Nephron (organoid): Measurements from ENCODE around the gene GPC1.
A peak's percentile ranks its signal among the peaks of the same experiment; 100 is the strongest.

Source experiments
- H3K27ac Mint-ChIP-seq, 3 experiments: 2 replicates each; pipeline ENCODE4 v1.8.0; 2020; ENCODE audit warnings: mixed read lengths in 3 of 3, mild to moderate bottlenecking in 2 of 3, moderate library complexity in 1 of 3
- H3K27me3 Mint-ChIP-seq: 2 replicates; pipeline ENCODE4 v1.8.0; 2021; ENCODE audit warnings: low read depth, mild to moderate bottlenecking, moderate library complexity, mixed read lengths
- H3K36me3 Mint-ChIP-seq: 2 replicates; pipeline ENCODE4 v1.8.0; 2020; ENCODE audit warnings: low read depth, mixed read lengths
- H3K4me1 Mint-ChIP-seq: 2 replicates; pipeline ENCODE4 v1.8.0; 2020; ENCODE audit warnings: mixed read lengths
- H3K4me3 Mint-ChIP-seq, 3 experiments: 2 replicates each; pipeline ENCODE4 v1.8.0; 2020; ENCODE audit warnings: mild to moderate bottlenecking in 3 of 3, mixed read lengths in 3 of 3, moderate library complexity in 2 of 3
- H3K9me3 Mint-ChIP-seq: 2 replicates; pipeline ENCODE4 v1.8.0; 2020; ENCODE audit warnings: mixed read lengths
- TF ChIP-seq, protein P1 (sequence below), 3 experiments: fragments of 200-600 bp; sonication (generic); IDR thresholded peaks; one replicate each; pipeline ENCODE4 v1.5.0; 2021; ENCODE audit warnings: antibody characterized with exemption in 3 of 3; ENCODE audit not compliant: unreplicated experiment in 3 of 3

Gene GPC1

DNA sequence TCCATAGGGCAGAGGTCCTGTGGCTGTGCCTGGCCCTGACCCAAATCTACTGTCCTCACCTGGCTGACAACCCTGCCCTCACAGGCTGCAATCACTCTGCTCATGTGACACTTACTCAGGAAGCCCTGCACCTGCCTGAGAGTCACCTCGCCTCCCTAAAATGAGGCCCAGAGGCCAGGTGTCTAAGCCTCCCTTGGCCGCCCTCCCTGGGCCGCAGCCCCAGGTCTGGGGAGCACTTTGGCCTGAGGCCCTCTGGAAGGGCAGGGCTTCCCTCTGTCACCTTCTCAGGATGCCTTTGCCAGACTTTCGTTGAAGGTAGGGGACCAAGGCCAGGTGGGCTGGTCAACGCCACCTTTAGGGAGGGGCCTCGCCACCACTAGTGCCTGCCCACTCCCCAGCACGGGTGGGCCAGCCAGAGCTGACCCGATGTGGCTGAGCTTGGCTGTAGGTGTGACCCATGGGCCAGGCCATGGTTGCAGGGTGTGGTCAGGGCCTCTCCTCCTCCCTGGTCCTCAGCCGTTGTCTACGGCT is 6.1 kb upstream of the GPC1 start:
- H3K27me3 Mint-ChIP-seq, result peaks cover 3% of the 10 kb centered on the region
- H3K4me3 Mint-ChIP-seq, result no peak overlapping the region
- no peaks in the 10 kb centered on the region for H3K36me3 Mint-ChIP-seq
- H3K4me1 Mint-ChIP-seq, result peaks cover 5% of the 10 kb centered on the region
- TF ChIP-seq, protein P1, sequence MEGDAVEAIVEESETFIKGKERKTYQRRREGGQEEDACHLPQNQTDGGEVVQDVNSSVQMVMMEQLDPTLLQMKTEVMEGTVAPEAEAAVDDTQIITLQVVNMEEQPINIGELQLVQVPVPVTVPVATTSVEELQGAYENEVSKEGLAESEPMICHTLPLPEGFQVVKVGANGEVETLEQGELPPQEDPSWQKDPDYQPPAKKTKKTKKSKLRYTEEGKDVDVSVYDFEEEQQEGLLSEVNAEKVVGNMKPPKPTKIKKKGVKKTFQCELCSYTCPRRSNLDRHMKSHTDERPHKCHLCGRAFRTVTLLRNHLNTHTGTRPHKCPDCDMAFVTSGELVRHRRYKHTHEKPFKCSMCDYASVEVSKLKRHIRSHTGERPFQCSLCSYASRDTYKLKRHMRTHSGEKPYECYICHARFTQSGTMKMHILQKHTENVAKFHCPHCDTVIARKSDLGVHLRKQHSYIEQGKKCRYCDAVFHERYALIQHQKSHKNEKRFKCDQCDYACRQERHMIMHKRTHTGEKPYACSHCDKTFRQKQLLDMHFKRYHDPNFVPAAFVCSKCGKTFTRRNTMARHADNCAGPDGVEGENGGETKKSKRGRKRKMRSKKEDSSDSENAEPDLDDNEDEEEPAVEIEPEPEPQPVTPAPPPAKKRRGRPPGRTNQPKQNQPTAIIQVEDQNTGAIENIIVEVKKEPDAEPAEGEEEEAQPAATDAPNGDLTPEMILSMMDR (IDR thresholded peaks at IDR 0.05; ENCODE audit: unreplicated experiment in 3 of 3), result no peak
- H3K9me3 Mint-ChIP-seq, result peaks cover 10% of the 10 kb centered on the region
- H3K27ac Mint-ChIP-seq, result no peak overlapping the region

DNA sequence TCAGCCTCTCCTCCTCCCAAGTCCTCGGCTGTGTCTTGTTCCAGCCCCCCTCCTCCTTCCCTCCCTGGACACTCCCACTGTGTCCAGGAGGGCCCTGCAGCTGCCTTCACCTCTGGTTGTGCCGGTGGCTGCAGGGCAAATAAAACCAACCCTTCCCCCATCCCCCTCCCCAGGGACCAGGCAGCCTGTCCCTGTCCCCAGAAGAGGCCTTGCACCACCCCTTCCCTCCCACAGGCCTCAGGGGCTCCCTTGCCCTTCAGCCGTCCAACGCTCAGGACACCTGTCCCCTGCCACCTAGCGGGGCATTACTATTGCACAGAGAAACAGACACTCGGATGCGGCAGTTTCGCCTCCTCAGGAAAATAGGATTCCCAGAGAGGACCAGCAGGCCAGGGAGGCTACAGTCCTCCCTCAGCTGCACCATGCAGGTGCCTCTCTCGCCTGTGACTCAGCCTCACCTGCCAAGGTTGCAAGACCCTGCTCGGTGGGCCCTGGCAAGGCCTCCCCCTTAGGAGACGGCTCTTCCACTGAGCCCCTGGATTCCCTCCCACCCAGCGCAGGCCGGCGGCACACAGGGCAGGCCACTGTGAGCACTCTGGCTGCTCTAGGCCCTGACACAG is 5.5 kb upstream of the GPC1 start:
- no peak overlapping the region for H3K27ac Mint-ChIP-seq
- H3K9me3 Mint-ChIP-seq, result peaks cover 10% of the 10 kb centered on the region
- H3K4me3 Mint-ChIP-seq, result no peak overlapping the region
- no peaks in the 10 kb centered on the region for H3K36me3 Mint-ChIP-seq
- TF ChIP-seq, protein P1 (IDR thresholded peaks at IDR 0.05; ENCODE audit: unreplicated experiment in 3 of 3), result no peak
- peaks cover 7% of the 10 kb centered on the region for H3K27me3 Mint-ChIP-seq
- peaks cover 5% of the 10 kb centered on the region for H3K4me1 Mint-ChIP-seq

DNA sequence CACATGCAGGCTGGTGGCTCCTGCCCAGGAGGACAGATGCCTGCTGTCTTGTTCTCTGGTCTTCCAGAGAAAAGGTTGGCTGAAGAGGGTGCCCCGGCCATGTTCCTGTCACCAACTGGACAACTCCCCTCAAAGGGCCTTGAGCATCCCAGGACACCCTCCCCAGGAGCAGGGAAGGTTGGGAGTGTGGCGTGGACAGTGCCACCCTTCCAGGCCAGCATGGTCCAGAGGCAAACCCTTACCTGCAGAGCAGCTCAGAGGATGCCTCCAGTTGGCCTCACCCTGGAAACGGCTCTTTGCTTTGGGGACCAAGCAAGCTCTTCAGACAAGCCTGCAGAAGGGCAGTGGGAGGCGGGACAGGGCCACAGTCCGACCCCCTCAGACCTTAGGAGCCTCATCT is 4.9 kb upstream of the GPC1 start:
- Mint-ChIP-seq H3K27ac (no peak overlapping the region), H3K4me3 (no peak overlapping the region), H3K36me3 (no peaks in the 10 kb centered on the region), H3K9me3 (peaks cover 10% of the 10 kb centered on the region), H3K27me3 (peaks cover 7% of the 10 kb centered on the region), H3K4me1 (peaks cover 5% of the 10 kb centered on the region)
- TF ChIP-seq, protein P1 (IDR thresholded peaks at IDR 0.05; ENCODE audit: unreplicated experiment in 3 of 3), result no peak

DNA sequence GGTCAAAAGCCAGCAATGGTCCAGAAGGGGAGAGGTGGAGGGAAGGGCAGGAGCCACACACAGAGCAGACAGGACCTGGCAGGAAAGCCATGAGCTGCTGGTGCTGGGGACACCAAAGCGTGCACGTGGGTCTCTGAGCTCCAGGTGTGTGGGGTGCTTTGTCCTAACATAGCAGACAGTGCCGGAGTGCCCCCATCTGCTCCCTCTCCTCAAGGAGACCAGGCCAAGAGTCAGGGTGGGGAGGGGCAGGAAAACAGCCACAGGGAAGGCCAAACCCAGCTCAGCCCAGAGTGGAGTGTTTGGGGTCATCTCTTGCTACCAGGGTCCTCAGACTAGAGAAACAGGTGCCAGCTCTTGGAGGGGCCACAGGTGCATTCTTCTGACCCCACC is 4.2 kb upstream of the GPC1 start:
- no peak overlapping the region for H3K4me3 Mint-ChIP-seq
- H3K27ac Mint-ChIP-seq, result no peak overlapping the region
- peaks cover 7% of the 10 kb centered on the region for H3K27me3 Mint-ChIP-seq
- TF ChIP-seq, protein P1 (IDR thresholded peaks at IDR 0.05; ENCODE audit: unreplicated experiment in 3 of 3), result no peak
- H3K4me1 Mint-ChIP-seq, result peaks cover 5% of the 10 kb centered on the region
- no peaks in the 10 kb centered on the region for H3K36me3 Mint-ChIP-seq
- H3K9me3 Mint-ChIP-seq, result peaks cover 5% of the 10 kb centered on the region

DNA sequence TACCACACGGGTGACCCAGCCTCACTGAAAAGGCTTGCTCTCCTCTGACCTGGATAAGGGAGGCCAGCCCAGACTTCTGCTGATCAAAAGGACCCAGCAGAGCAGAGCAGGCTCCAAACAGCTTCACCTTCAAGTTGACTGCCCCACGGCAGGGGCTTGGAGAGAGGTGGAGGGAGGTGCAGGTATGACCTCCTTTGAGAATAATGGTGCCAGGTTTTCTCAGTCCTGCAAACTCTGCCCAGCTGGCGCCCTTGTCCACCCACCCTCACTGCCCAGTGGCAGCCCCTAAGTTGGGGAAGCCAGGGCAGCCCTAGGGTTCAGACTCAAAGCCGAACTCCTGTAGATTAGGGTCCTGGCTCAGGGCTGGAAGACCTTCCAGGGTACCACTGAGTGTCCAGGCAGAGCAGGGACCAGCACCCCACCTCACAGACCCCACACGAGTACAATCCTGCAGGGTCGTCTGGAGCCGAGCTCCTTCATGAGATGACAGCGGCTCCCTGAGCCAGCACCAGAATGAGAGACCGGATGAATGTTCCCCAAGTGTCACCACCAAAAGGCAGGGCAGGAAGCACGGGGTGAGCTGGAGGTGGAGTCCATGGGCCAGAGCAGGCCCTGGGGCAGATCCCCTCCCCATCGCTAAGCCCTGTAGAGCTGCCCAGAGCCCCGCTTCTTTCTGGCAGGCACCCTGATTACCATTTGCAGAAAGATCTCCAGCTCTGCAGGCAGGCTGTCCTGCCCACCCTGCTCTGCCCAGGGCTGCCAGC is 3.6 kb upstream of the GPC1 start:
- H3K9me3 Mint-ChIP-seq, result no peaks in the 10 kb centered on the region
- no peak overlapping the region for H3K27ac Mint-ChIP-seq
- H3K36me3 Mint-ChIP-seq, result no peaks in the 10 kb centered on the region
- TF ChIP-seq, protein P1 (IDR thresholded peaks at IDR 0.05; ENCODE audit: unreplicated experiment in 3 of 3), result no peak
- H3K4me3 Mint-ChIP-seq, result peak overlapping the region; percentile 37 to 62 (median 56)
- peaks cover 7% of the 10 kb centered on the region for H3K27me3 Mint-ChIP-seq
- H3K4me1 Mint-ChIP-seq, result peaks cover 5% of the 10 kb centered on the region
